ENCODE data around the gene MCUB. TPM values are rescaled to one million over a fixed set of nuclear protein-coding genes. Genes with fewer than 3 reads are reported as not detected.

Gene MCUB
- total and polyA plus RNA-seq, 2 experiments from 2014 or later = 32.9 to 52.6 TPM

GRCh38 chr4:109607976-109608375, 47.9 kb downstream of the MCUB start:
- no peak for TF ChIP-seq EZH2phosphoT487 (IDR thresholded peaks at IDR 0.05; ENCODE audit: insufficient read depth, low read depth)
- no peak for TF ChIP-seq EZH2 (IDR thresholded peaks at IDR 0.05; ENCODE audit: insufficient read depth, poor library complexity, severe bottlenecking)
- Histone ChIP-seq H3K4me1 (ENCODE audit: insufficient read depth) (no peaks in the 10 kb centered on the region), H3K4me3 (no peak overlapping the region), H4K20me1 (ENCODE audit: insufficient read depth) (no peaks in the 10 kb centered on the region; the same call in 1 of the 2 replicates), H3K27me3 (replicated peaks; ENCODE audit: insufficient read depth) (no peaks in the 10 kb centered on the region), H3K9me2 (ENCODE audit: insufficient read depth) (no peaks in the 10 kb centered on the region), H3K79me2 (ENCODE audit: insufficient read depth) (peaks cover 10% of the 10 kb centered on the region; the same call in 1 of the 2 replicates), H2AFZ (no peak overlapping the region), H3K27ac (no peak overlapping the region), H3K4me2 (ENCODE audit: unreplicated experiment) (no peak overlapping the region), H3K9me3 (ENCODE audit: low read depth) (no peaks in the 10 kb centered on the region), H3K36me3 (ENCODE audit: low read depth) (no peaks in the 10 kb centered on the region), H3F3A (ENCODE audit: insufficient read depth) (0 out of 2 replicates have a peak, but pooled peaks cover 8% of the 10 kb centered on the region), H3K9ac (no peak overlapping the region)
- in situ Hi-C loops (cut with MboI) = no loop called here
- no peak for DNase-seq

GRCh38 chr4:109608879-109609278, 48.8 kb downstream of the MCUB start:
- TF ChIP-seq EZH2phosphoT487 (IDR thresholded peaks at IDR 0.05; ENCODE audit: insufficient read depth, low read depth) (no peak), EZH2 (IDR thresholded peaks at IDR 0.05; ENCODE audit: insufficient read depth, poor library complexity, severe bottlenecking) (no peak)
- no peaks in the 10 kb centered on the region for H3K4me1 ChIP-seq (ENCODE audit: insufficient read depth)
- in situ Hi-C loops (cut with MboI) = no loop called here
- no peaks in the 10 kb centered on the region for H3K9me2 ChIP-seq (ENCODE audit: insufficient read depth)
- no peak overlapping the region for H3K9ac ChIP-seq
- no peaks in the 10 kb centered on the region; the same call in 1 of the 2 replicates for H4K20me1 ChIP-seq (ENCODE audit: insufficient read depth)
- no peaks in the 10 kb centered on the region for H3K36me3 ChIP-seq (ENCODE audit: low read depth)
- no peak overlapping the region for H2AFZ ChIP-seq
- 0 out of 2 replicates have a peak, but pooled peaks cover 8% of the 10 kb centered on the region for H3F3A ChIP-seq (ENCODE audit: insufficient read depth)
- no peak overlapping the region for H3K4me3 ChIP-seq
- no peak overlapping the region for H3K4me2 ChIP-seq (ENCODE audit: unreplicated experiment)
- H3K79me2 ChIP-seq (ENCODE audit: insufficient read depth) = peaks cover 10% of the 10 kb centered on the region; the same call in 1 of the 2 replicates
- H3K27ac ChIP-seq = no peak overlapping the region
- DNase-seq = no peak
- H3K27me3 ChIP-seq (replicated peaks; ENCODE audit: insufficient read depth) = no peaks in the 10 kb centered on the region
- no peaks in the 10 kb centered on the region for H3K9me3 ChIP-seq (ENCODE audit: low read depth)
- WGBS, 2 experiments (ENCODE audit: low coverage in 1 of 2, low lambda C conversion rate in 2 of 2, missing lambda C conversion rate in 2 of 2) = 100% methylated on average over 1 of the region's 1 CpG

GRCh38 chr4:109609431-109609830, 49.4 kb downstream of the MCUB start:
- DNase-seq = no peak
- TF ChIP-seq EZH2 (IDR thresholded peaks at IDR 0.05; ENCODE audit: insufficient read depth, poor library complexity, severe bottlenecking) (no peak), EZH2phosphoT487 (IDR thresholded peaks at IDR 0.05; ENCODE audit: insufficient read depth, low read depth) (no peak)
- Histone ChIP-seq H3K9me2 (ENCODE audit: insufficient read depth) (no peaks in the 10 kb centered on the region), H3F3A (ENCODE audit: insufficient read depth) (0 out of 2 replicates have a peak, but pooled peaks cover 8% of the 10 kb centered on the region), H3K9me3 (ENCODE audit: low read depth) (no peaks in the 10 kb centered on the region), H3K4me1 (ENCODE audit: insufficient read depth) (no peaks in the 10 kb centered on the region), H3K4me3 (no peak overlapping the region), H3K27ac (no peak overlapping the region), H3K27me3 (replicated peaks; ENCODE audit: insufficient read depth) (no peaks in the 10 kb centered on the region), H3K9ac (no peak overlapping the region), H2AFZ (no peak overlapping the region), H3K79me2 (ENCODE audit: insufficient read depth) (peaks cover 10% of the 10 kb centered on the region; the same call in 1 of the 2 replicates), H4K20me1 (ENCODE audit: insufficient read depth) (no peaks in the 10 kb centered on the region; the same call in 1 of the 2 replicates), H3K36me3 (ENCODE audit: low read depth) (no peaks in the 10 kb centered on the region), H3K4me2 (ENCODE audit: unreplicated experiment) (no peak overlapping the region)
- 25 to 48% methylated on average over 2 of the region's 2 CpGs for WGBS, 2 experiments (ENCODE audit: low coverage in 1 of 2, low lambda C conversion rate in 2 of 2, missing lambda C conversion rate in 2 of 2)
- in situ Hi-C loops (cut with MboI) = no loop called here

GRCh38 chr4:109610489-109610888, 50.4 kb downstream of the MCUB start:
- no peak for DNase-seq
- H4K20me1 ChIP-seq (ENCODE audit: insufficient read depth) = no peaks in the 10 kb centered on the region; the same call in 1 of the 2 replicates
- H3K9me3 ChIP-seq (ENCODE audit: low read depth) = no peaks in the 10 kb centered on the region
- TF ChIP-seq EZH2phosphoT487 (IDR thresholded peaks at IDR 0.05; ENCODE audit: insufficient read depth, low read depth) = no peak
- no peak for TF ChIP-seq EZH2 (IDR thresholded peaks at IDR 0.05; ENCODE audit: insufficient read depth, poor library complexity, severe bottlenecking)
- H3K27ac ChIP-seq = no peak overlapping the region
- H3K4me3 ChIP-seq = no peak overlapping the region
- H3K9me2 ChIP-seq (ENCODE audit: insufficient read depth) = no peaks in the 10 kb centered on the region
- no peak overlapping the region for H3K4me2 ChIP-seq (ENCODE audit: unreplicated experiment)
- in situ Hi-C loops (cut with MboI) = no loop called here
- H3K4me1 ChIP-seq (ENCODE audit: insufficient read depth) = no peaks in the 10 kb centered on the region
- 97 to 98% methylated on average over 5 of the region's 5 CpGs for WGBS, 2 experiments (ENCODE audit: low coverage in 1 of 2, low lambda C conversion rate in 2 of 2, missing lambda C conversion rate in 2 of 2)
- no peak overlapping the region for H2AFZ ChIP-seq
- no peaks in the 10 kb centered on the region for H3K36me3 ChIP-seq (ENCODE audit: low read depth)
- H3K27me3 ChIP-seq (replicated peaks; ENCODE audit: insufficient read depth) = no peaks in the 10 kb centered on the region
- peaks cover 10% of the 10 kb centered on the region; the same call in 1 of the 2 replicates for H3K79me2 ChIP-seq (ENCODE audit: insufficient read depth)
- H3F3A ChIP-seq (ENCODE audit: insufficient read depth) = 0 out of 2 replicates have a peak, but pooled peaks cover 8% of the 10 kb centered on the region
- no peak overlapping the region for H3K9ac ChIP-seq

All from GM23248 (cell line).